HCT116 (cell line): ENCODE measurements around the gene CAPN1. TPM values are rescaled to one million over a fixed set of nuclear protein-coding genes. Genes with fewer than 3 reads are reported as not detected.

ENCODE experiments used
- ATAC-seq: fragments of 200-7000 bp; cut with Tn5 transposase; 2 replicates; pipeline ENCODE4 v1.9.1; 2020; ENCODE audit warnings: mild to moderate bottlenecking, moderate library complexity
- BruUV-seq: library from RNA; stranded (reverse); fragments of 400-500 nt; replicated peaks from 2 replicates; lab custom pipeline; 2021; lab: Mats Ljungman, UMichigan
- CTCF ChIA-PET: fragments of 300-600 bp; sonication (Branson Sonifier 250); formaldehyde crosslinking; loops from one replicate; lab custom pipeline; 2021; ENCODE audit warnings: antibody characterized with exemption; lab: Charles Lee
- POLR2A ChIA-PET: fragments of 300-600, 350-600 bp; sonication (Branson Sonifier 250); formaldehyde crosslinking; loops from one replicate; lab custom pipeline; 2021; ENCODE audit warnings: antibody characterized with exemption; lab: Charles Lee
- RAD21 ChIA-PET, 2 experiments: fragments of 300-600 bp; sonication (Branson Sonifier 250); formaldehyde crosslinking; loops; one replicate each; lab custom pipeline; 2023; ENCODE audit warnings: low total read pairs in 2 of 2; ENCODE audit not compliant: uncharacterized antibody in 2 of 2, unreplicated experiment in 2 of 2, low non-redundant PET in 1 of 2; lab: Charles Lee
- DNase-seq: peaks from one replicate; pipeline ENCODE4 v3.0.0-alpha.2; 2010; ENCODE audit warnings: low read depth, low spot score
- H2AFZ ChIP-seq: fragments of 200-600 bp; shearing (Covaris generic), sonication (generic); 2 replicates; pipeline ENCODE4 v1.6.1; 2017; ENCODE audit warnings: low read depth, mixed run types, mixed read lengths, antibody characterized with exemption, low read length; ENCODE audit not compliant: poor library complexity, severe bottlenecking
- H3K27ac ChIP-seq: 2 replicates; pipeline ENCODE4 v1.5.1; 2012; ENCODE audit warnings: low read depth, low read length
- H3K27me3 ChIP-seq: fragments of 200-600 bp; sonication (generic); 2 replicates; pipeline ENCODE4 v1.6.1; 2016; ENCODE audit warnings: mixed run types, low read length, mixed read lengths; ENCODE audit not compliant: insufficient read depth
- H3K36me3 ChIP-seq, 2 experiments: fragments of 200-500 bp in 1 of 2; fragments of 200-600 bp in 1 of 2; sonication (Bioruptor generic) in 1 of 2; sonication (generic) in 1 of 2; 2 replicates each; pipeline versions ENCODE4 v1.5.1 to v1.6.1; 2014 to 2016; ENCODE audit warnings: low read length in 2 of 2, inconsistent platforms in 1 of 2, mixed read lengths in 1 of 2, mixed run types in 1 of 2; ENCODE audit not compliant: insufficient read depth in 2 of 2, control insufficient read depth in 1 of 2
- H3K4me1 ChIP-seq, 2 experiments: fragments of 200-600 bp in 1 of 2; sonication (generic) in 1 of 2; 2 replicates each; pipeline versions ENCODE4 v1.5.1 to v1.6.1; 2012 to 2017; ENCODE audit warnings: low read length in 2 of 2, inconsistent platforms in 1 of 2, mild to moderate bottlenecking in 1 of 2, mixed read lengths in 1 of 2, mixed run types in 1 of 2, moderate library complexity in 1 of 2; ENCODE audit not compliant: insufficient read depth in 2 of 2, control insufficient read depth in 1 of 2
- H3K4me2 ChIP-seq: fragments of 200-600 bp; sonication (generic); 2 replicates; pipeline ENCODE4 v1.6.1; 2017; ENCODE audit warnings: mixed run types, low read length, mixed read lengths
- H3K4me3 ChIP-seq, 2 experiments: fragments of 200-600 bp in 1 of 2; sonication (generic) in 1 of 2; replicated peaks in 1 of 2; 2 replicates each; pipeline ENCODE4 v1.5.1; 2011 to 2016; ENCODE audit warnings: low read length in 2 of 2, control low read depth in 1 of 2, low read depth in 1 of 2, mild to moderate bottlenecking in 1 of 2, mixed read lengths in 1 of 2, mixed run types in 1 of 2
- H3K79me2 ChIP-seq: fragments of 200-600 bp; sonication (generic); 2 replicates; pipeline ENCODE4 v1.6.1; 2017; ENCODE audit warnings: mild to moderate bottlenecking, mixed run types, low read length, moderate library complexity, mixed read lengths; ENCODE audit not compliant: insufficient read depth
- H3K9ac ChIP-seq: fragments of 200-600 bp; sonication (generic); 2 replicates; pipeline ENCODE4 v1.6.1; 2016; ENCODE audit warnings: low read length, mixed read lengths
- H3K9me2 ChIP-seq: fragments of 200-600 bp; sonication (generic), shearing (Covaris generic); 2 replicates; pipeline ENCODE4 v1.6.1; 2017; ENCODE audit warnings: mixed run types, mild to moderate bottlenecking, moderate library complexity; ENCODE audit not compliant: insufficient read depth
- H3K9me3 ChIP-seq, 2 experiments: fragments of 200-500 bp in 1 of 2; fragments of 200-600 bp in 1 of 2; sonication (Bioruptor generic) in 1 of 2; sonication (generic) in 1 of 2; 2 replicates each; pipeline ENCODE4 v1.6.1; 2014 to 2017; ENCODE audit warnings: low read length in 2 of 2, mixed read lengths in 2 of 2, inconsistent platforms in 1 of 2, low read depth in 1 of 2, mild to moderate bottlenecking in 1 of 2, mixed run types in 1 of 2, moderate library complexity in 1 of 2; ENCODE audit not compliant: control insufficient read depth in 1 of 2, insufficient read depth in 1 of 2
- H4K20me1 ChIP-seq: fragments of 200-600 bp; sonication (generic), shearing (Covaris generic); 2 replicates; pipeline ENCODE4 v1.6.1; 2017; ENCODE audit warnings: mixed run types, mild to moderate bottlenecking, moderate library complexity; ENCODE audit not compliant: insufficient read depth
- CBX3 ChIP-seq: IDR thresholded peaks from 2 replicates; pipeline ENCODE4 v1.6.1; 2012; ENCODE audit warnings: low read depth
- CEBPB ChIP-seq: IDR thresholded peaks from 2 replicates; pipeline ENCODE4 v1.6.1; 2012; ENCODE audit warnings: low read depth
- FOSL1 ChIP-seq: IDR thresholded peaks from 2 replicates; pipeline ENCODE4 v1.6.1; 2012; ENCODE audit warnings: low read depth
- SP1 ChIP-seq: IDR thresholded peaks from 2 replicates; pipeline ENCODE4 v1.6.1; 2012; ENCODE audit warnings: low read depth
- TCF7L2 ChIP-seq: IDR thresholded peaks from 2 replicates; pipeline ENCODE4 v1.7.0; 2011; ENCODE audit warnings: borderline replicate concordance, inconsistent platforms; ENCODE audit not compliant: insufficient read depth, insufficient read length; ENCODE audit errors: extremely low read depth
- YY1 ChIP-seq: IDR thresholded peaks from 2 replicates; pipeline ENCODE4 v1.6.1; 2011; ENCODE audit warnings: low read length, low read depth, moderate library complexity, mild to moderate bottlenecking; ENCODE audit not compliant: insufficient replicate concordance; ENCODE audit errors: extremely low read depth
- ZNF274 ChIP-seq: fragments of 200-500 bp; sonication (Bioruptor generic); IDR thresholded peaks from 2 replicates; pipeline ENCODE4 v1.6.1; 2014; ENCODE audit warnings: mild to moderate bottlenecking, low read depth, low read length, inconsistent platforms
- intact Hi-C: fragments of 100-400 bp; cut with micrococcal nuclease; formaldehyde crosslinking; loops from 2 replicates; pipeline ENCODE4 v1.10.0; 2022
- total RNA-seq: library from RNA; stranded (reverse); gene quantifications from one replicate; pipeline ENCODE4 v1.2.1, GENCODE V29; 2021; ENCODE audit not compliant: unreplicated experiment
- TF ChIP-seq, protein P1 (sequence below): IDR thresholded peaks from 2 replicates; pipeline ENCODE4 v1.6.1; 2012; ENCODE audit warnings: low read depth
- TF ChIP-seq, protein P2 (sequence below): IDR thresholded peaks from 2 replicates; pipeline ENCODE4 v1.6.1; 2012

Gene CAPN1
- total RNA-seq, 1 experiment from 2014 or later = 279 TPM

DNA sequence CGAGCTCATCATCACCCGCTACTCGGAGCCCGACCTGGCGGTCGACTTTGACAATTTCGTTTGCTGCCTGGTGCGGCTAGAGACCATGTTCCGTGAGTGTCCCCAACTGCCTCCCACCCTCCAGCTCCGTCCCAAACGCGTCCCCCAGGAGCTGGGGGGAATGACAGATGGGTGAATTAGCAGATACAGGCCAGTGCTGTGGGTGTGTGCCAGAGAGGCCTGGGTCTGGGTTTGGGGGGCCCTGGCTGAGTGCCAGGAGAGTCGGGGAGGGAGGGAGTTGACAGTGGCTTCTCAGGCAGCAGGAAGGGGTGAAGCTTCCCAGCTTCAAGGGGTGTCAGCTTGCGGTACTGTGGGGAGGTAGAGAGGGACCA is 28.6 kb downstream of the CAPN1 start:
- Histone ChIP-seq H3K27ac (no peak overlapping the region), H3K79me2 (no peaks in the 10 kb centered on the region), H3K36me3 (peaks cover 17 to 53% of the 10 kb centered on the region in 2 experiments), H3K9me3 (no peaks in the 10 kb centered on the region), H3K4me1 (peaks cover 0 to 8% of the 10 kb centered on the region in 2 experiments; a peak in 1 of 4 replicates), H3K9me2 (no peaks in the 10 kb centered on the region), H3K4me3 (no peak overlapping the region), H3K4me2 (no peak overlapping the region), H4K20me1 (no peaks in the 10 kb centered on the region), H3K9ac (no peak overlapping the region), H2AFZ (no peak overlapping the region), H3K27me3 (no peaks in the 10 kb centered on the region)
- no peak for DNase-seq
- ChIA-PET POLR2A (no interaction called here), RAD21 (no interaction called here), CTCF (no interaction called here)
- TF ChIP-seq ZNF274 (no peak), CEBPB (no peak), FOSL1 (no peak), CBX3 (no peak), SP1 (no peak), YY1 (no peak), TCF7L2 (no peak)
- TF ChIP-seq, protein P1, sequence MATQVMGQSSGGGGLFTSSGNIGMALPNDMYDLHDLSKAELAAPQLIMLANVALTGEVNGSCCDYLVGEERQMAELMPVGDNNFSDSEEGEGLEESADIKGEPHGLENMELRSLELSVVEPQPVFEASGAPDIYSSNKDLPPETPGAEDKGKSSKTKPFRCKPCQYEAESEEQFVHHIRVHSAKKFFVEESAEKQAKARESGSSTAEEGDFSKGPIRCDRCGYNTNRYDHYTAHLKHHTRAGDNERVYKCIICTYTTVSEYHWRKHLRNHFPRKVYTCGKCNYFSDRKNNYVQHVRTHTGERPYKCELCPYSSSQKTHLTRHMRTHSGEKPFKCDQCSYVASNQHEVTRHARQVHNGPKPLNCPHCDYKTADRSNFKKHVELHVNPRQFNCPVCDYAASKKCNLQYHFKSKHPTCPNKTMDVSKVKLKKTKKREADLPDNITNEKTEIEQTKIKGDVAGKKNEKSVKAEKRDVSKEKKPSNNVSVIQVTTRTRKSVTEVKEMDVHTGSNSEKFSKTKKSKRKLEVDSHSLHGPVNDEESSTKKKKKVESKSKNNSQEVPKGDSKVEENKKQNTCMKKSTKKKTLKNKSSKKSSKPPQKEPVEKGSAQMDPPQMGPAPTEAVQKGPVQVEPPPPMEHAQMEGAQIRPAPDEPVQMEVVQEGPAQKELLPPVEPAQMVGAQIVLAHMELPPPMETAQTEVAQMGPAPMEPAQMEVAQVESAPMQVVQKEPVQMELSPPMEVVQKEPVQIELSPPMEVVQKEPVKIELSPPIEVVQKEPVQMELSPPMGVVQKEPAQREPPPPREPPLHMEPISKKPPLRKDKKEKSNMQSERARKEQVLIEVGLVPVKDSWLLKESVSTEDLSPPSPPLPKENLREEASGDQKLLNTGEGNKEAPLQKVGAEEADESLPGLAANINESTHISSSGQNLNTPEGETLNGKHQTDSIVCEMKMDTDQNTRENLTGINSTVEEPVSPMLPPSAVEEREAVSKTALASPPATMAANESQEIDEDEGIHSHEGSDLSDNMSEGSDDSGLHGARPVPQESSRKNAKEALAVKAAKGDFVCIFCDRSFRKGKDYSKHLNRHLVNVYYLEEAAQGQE = no peak
- TF ChIP-seq, protein P2, sequence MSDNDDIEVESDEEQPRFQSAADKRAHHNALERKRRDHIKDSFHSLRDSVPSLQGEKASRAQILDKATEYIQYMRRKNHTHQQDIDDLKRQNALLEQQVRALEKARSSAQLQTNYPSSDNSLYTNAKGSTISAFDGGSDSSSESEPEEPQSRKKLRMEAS = no peak
- intact Hi-C loops = no loop called here
- ATAC-seq = no peak
- no TSS peak for BruUV-seq
